Measurements from ENCODE around the gene CDKAL1.

Gene CDKAL1

GRCh38 chr6:21103626-21104224 is 569.5 kb downstream of the CDKAL1 start:
- DNase-seq (ENCODE audit: low spot score) = no peak

GRCh38 chr6:21104288-21104687 is 570.0 kb downstream of the CDKAL1 start:
- DNase-seq (ENCODE audit: low spot score) = no peak

- no peak for DNase-seq (ENCODE audit: low spot score)
These were observed 573.5 kb downstream of the CDKAL1 start for GRCh38 chr6:21107796-21108195.

- peak; percentile 72 for DNase-seq (ENCODE audit: low spot score)
These were observed 575.3 kb downstream of the CDKAL1 start for GRCh38 chr6:21109391-21110178.

GRCh38 chr6:21110684-21111083 is 576.4 kb downstream of the CDKAL1 start:
- DNase-seq (ENCODE audit: low spot score) = no peak

- DNase-seq (ENCODE audit: low spot score) = no peak
These were observed 577.0 kb downstream of the CDKAL1 start for GRCh38 chr6:21111093-21111725.

- DNase-seq (ENCODE audit: low spot score) = peak; percentile 32
These were observed 580.9 kb downstream of the CDKAL1 start for GRCh38 chr6:21115111-21115510.

- DNase-seq (ENCODE audit: low spot score) = no peak
These were observed 582.5 kb downstream of the CDKAL1 start for GRCh38 chr6:21116736-21117135.

GRCh38 chr6:21118216-21118780 is 584.0 kb downstream of the CDKAL1 start:
- DNase-seq (ENCODE audit: low spot score) = no peak

- no peak for DNase-seq (ENCODE audit: low spot score)
These were observed 587.4 kb downstream of the CDKAL1 start for GRCh38 chr6:21121636-21122136.

- DNase-seq (ENCODE audit: low spot score) = no peak
These were observed 589.5 kb downstream of the CDKAL1 start for GRCh38 chr6:21123507-21124436.

GRCh38 chr6:21128601-21129000 is 594.3 kb downstream of the CDKAL1 start:
- no peak for DNase-seq (ENCODE audit: low spot score)

GRCh38 chr6:21131406-21131805 is 597.1 kb downstream of the CDKAL1 start:
- DNase-seq (ENCODE audit: low spot score) = no peak

- DNase-seq (ENCODE audit: low spot score) = no peak
These were observed 598.2 kb downstream of the CDKAL1 start for GRCh38 chr6:21132446-21132845.

GRCh38 chr6:21132856-21133838 is 598.9 kb downstream of the CDKAL1 start:
- DNase-seq (ENCODE audit: low spot score) = no peak

GRCh38 chr6:21133901-21134300 is 599.6 kb downstream of the CDKAL1 start:
- DNase-seq (ENCODE audit: low spot score) = no peak

GRCh38 chr6:21134356-21134755 is 600.1 kb downstream of the CDKAL1 start:
- DNase-seq (ENCODE audit: low spot score) = no peak

- no peak for DNase-seq (ENCODE audit: low spot score)
These were observed 601.3 kb downstream of the CDKAL1 start for GRCh38 chr6:21135484-21136013.

- peak; percentile 11 for DNase-seq (ENCODE audit: low spot score)
These were observed 603.6 kb downstream of the CDKAL1 start for GRCh38 chr6:21137700-21138335.
